GM12865 (cell line): ENCODE data around the gene LMF1.

ENCODE experiments used
- DNase-seq: peaks from one replicate; pipeline ENCODE4 v3.0.0; 2010; ENCODE audit warnings: low read depth
- H3K4me3 ChIP-seq: 2 replicates; pipeline ENCODE4 v1.5.1; 2011; ENCODE audit warnings: mild to moderate bottlenecking, low read depth, low read length, control low read depth
- CTCF ChIP-seq: IDR thresholded peaks from 2 replicates; pipeline ENCODE4 v1.5.1; 2011; ENCODE audit warnings: low read length, control low read depth, low read depth, inconsistent platforms; ENCODE audit not compliant: insufficient read depth; ENCODE audit errors: missing control alignments

Gene LMF1

GRCh38 chr16:900211-900610 lies 70.6 kb downstream of the LMF1 start:
- no peak for TF ChIP-seq CTCF
- DNase-seq = no peak
- H3K4me3 ChIP-seq = no peak overlapping the region

GRCh38 chr16:899683-900060 lies 71.1 kb downstream of the LMF1 start:
- no peak overlapping the region for H3K4me3 ChIP-seq
- TF ChIP-seq CTCF = no peak
- no peak for DNase-seq

- H3K4me3 ChIP-seq = no peak overlapping the region
- TF ChIP-seq CTCF = no peak
- DNase-seq = no peak
Observed at GRCh38 chr16:898761-899682, 71.8 kb downstream of the LMF1 start.

- DNase-seq = no peak
- no peak overlapping the region for H3K4me3 ChIP-seq
- no peak for TF ChIP-seq CTCF
Observed at GRCh38 chr16:898216-898615, 72.6 kb downstream of the LMF1 start.

GRCh38 chr16:897701-898100 lies 73.1 kb downstream of the LMF1 start:
- H3K4me3 ChIP-seq = no peak overlapping the region
- no peak for TF ChIP-seq CTCF
- DNase-seq = no peak

GRCh38 chr16:897200-897543 lies 73.6 kb downstream of the LMF1 start:
- DNase-seq = no peak
- no peak overlapping the region for H3K4me3 ChIP-seq
- TF ChIP-seq CTCF = no peak
